GM13976 (cell line): ENCODE measurements around the gene GCH1.

Source experiments
- DNase-seq: peaks from one replicate; pipeline ENCODE4 v3.0.0; 2012; ENCODE audit warnings: low spot score
- in situ Hi-C: fragments of 300-500 bp; cut with MboI; formaldehyde crosslinking; loops from one replicate; pipeline ENCODE4 v1.12.0; 2022; ENCODE audit warnings: low sequenced_read_pairs, mixed read lengths, inconsistent platforms; ENCODE audit not compliant: unreplicated experiment
- TF ChIP-seq, protein P1 (sequence below): IDR thresholded peaks from 2 replicates; pipeline ENCODE4 v1.5.1; 2012; ENCODE audit warnings: borderline replicate concordance, mild to moderate bottlenecking; ENCODE audit not compliant: insufficient read depth; ENCODE audit errors: extremely low read depth, missing control alignments, control extremely low read depth

Gene GCH1, protein sequence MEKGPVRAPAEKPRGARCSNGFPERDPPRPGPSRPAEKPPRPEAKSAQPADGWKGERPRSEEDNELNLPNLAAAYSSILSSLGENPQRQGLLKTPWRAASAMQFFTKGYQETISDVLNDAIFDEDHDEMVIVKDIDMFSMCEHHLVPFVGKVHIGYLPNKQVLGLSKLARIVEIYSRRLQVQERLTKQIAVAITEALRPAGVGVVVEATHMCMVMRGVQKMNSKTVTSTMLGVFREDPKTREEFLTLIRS

DNA sequence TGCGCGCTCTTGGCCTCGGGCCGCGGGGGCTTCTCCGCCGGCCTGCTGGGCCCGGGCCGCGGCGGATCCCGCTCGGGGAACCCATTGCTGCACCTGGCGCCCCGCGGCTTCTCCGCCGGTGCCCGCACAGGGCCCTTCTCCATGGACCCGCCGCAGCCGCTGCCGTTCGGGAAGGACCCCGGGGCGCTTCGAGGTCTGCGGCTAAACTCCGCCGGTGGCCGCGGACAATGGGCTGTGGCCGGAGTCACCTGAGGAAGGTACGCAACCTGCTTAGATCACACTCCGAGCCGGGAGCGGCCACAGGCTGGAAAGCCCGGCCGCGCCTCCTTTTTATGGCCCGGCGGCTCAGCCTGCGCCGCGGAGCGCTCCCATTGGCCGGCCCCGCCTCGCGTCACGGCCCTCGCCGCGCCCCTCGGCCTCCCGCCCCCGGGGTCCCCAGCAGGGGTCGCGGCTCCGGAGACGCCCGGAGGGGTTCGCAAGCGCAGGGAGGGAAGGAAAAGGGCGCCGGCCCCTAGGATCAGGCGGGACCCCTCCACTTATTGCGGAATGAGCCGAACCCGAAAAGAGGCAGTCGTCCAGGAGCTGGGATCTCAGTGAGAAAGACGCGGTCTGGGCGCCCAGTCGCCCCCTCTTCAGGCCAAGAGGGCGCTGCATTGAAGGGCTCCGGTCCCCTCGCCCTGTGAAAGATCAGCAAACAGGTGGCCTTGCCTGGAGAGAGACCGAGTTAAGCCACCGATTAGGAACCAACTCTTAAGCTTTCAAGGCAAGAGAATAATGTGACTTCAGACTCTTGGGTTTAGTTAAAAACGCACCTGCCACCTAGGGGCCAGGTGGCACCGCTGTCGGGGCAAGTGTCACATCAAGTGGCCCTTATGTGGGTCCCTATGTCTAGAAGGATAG, at the start of gene GCH1:
TSS of gene GCH1 (minus strand) at position 306 of the 900 bp plus-strand sequence. CDS start at position 143, 163 bp downstream.
- TF ChIP-seq, protein P1, sequence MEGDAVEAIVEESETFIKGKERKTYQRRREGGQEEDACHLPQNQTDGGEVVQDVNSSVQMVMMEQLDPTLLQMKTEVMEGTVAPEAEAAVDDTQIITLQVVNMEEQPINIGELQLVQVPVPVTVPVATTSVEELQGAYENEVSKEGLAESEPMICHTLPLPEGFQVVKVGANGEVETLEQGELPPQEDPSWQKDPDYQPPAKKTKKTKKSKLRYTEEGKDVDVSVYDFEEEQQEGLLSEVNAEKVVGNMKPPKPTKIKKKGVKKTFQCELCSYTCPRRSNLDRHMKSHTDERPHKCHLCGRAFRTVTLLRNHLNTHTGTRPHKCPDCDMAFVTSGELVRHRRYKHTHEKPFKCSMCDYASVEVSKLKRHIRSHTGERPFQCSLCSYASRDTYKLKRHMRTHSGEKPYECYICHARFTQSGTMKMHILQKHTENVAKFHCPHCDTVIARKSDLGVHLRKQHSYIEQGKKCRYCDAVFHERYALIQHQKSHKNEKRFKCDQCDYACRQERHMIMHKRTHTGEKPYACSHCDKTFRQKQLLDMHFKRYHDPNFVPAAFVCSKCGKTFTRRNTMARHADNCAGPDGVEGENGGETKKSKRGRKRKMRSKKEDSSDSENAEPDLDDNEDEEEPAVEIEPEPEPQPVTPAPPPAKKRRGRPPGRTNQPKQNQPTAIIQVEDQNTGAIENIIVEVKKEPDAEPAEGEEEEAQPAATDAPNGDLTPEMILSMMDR: peak; percentile 11
- peak; percentile 89 for DNase-seq
- in situ Hi-C loops: no loop called here

DNA sequence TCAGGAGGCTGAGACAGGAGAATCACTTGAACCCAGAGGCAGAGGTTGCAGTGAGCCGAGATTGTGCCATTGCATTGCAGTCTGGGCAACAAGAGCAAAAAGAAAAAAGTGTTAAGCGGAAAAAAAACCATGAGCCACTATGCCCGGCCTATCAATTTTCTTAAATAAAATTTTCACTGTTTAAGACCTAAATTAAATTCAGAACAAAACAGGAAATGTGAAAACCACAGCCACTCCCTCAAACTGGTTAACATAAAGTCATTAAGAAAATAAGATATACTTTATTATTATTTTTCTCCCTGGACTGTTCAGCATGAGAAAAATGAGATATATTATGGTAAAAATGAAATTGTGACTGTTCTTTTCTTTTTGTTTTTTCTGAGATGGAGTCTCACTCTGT, 44.6 kb upstream of the GCH1 start:
- in situ Hi-C loops: no loop called here
- TF ChIP-seq, protein P1: no peak
- no peak for DNase-seq

DNA sequence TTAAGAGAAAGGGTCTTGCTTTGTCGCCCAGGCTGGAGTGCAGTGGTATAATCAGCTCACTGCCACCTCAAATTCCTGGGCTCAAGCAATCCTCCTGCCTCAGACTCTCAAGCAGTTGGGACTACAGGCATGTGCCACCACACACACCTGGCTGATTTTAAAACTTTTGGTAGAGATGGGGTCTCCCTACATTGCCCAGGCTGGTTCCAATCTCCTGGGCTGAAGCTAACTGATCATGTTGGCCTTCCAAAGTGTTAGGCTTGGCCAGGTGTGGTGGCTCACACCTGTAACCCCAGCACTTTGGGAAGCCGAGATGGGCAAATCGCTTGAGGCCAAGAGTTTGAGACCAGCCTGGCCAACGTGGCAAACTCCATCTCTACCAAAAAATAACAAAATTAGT, 43.9 kb upstream of the GCH1 start:
- TF ChIP-seq, protein P1: no peak

DNA sequence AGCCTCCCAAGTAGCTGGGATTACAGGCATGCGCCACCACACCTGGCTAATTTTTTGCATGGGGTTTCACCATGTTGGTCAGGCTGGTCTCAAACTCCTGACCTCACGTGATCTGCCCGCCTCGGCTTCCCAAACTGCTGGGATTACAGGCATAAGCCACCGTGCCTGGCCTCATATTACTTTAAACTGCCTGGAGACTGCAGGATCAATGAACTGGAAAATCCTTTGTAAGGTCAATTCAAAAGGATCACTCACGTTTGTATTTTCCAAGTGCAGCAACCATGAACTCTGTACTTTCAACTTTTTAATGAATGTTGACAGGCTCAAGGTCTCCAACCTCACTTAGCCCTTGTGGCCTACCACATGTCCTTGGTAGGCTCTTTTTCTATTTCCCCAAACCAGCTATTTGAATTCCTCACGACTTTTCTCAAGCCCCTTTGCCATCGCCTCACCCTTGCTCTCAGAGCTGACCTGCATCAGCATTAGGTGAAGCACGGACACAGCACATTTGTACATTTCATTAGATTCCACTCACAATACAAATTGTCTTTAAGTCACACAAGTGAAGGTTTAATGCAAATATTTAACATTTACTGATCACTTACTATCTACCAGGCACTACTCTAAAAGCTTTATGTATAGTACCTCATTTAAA, 42.2 kb upstream of the GCH1 start:
- in situ Hi-C loops: no loop called here
- DNase-seq: no peak
- TF ChIP-seq, protein P1: no peak

More for the DNA sequence above, 43.9 kb upstream of the GCH1 start:
- no peak for DNase-seq
- in situ Hi-C loops: no loop called here

DNA sequence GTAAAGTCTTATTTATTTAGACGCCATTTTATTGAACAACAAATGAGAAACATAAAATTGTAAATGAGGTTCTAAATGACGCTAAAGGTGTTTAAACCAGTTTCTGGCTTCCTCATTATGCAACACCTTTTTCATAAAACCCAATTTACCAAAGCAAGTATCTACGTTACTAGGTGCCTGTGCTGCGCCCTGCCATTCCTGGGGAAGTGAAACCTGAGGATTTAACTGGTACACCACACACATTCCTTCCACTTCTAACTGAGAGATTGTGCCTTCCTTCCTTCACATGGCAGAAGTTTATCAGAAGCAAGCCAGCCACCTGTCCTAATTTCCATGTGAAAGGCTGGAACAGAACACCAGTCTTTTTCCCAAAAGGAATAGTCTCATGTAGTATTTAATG, 40.3 kb upstream of the GCH1 start:
- in situ Hi-C loops: no loop called here
- DNase-seq: no peak
- TF ChIP-seq, protein P1: no peak

DNA sequence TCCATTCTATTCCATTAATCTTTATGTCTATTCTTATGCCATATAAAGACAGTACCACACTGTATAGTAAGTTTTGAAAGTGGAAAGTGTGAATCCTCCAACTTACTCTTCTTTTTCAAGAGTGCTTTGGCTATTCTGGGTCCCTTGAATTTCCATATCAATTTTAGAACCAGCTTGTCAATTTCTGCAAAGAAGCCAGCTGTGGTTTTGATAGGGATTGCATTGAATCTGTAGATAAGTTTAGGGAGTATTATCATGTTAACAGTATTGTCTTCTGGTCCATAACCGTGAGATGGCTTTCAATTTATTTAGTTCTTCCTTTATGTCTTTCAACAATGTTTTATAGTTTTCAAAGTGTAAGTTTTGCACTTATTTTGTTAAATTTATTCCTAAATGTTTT, 34.2 kb upstream of the GCH1 start:
- DNase-seq: no peak
- TF ChIP-seq, protein P1: no peak
- in situ Hi-C loops: no loop called here
